GM19463 (cell line): ENCODE data around the gene MUC5B.
"Not testable (repeated sequence)": the region's sequence is repeated elsewhere in the genome, so short reads cannot be mapped to it uniquely, and the experiment has no call there.

Experiments used
- ATAC-seq: cut with Tn5 transposase; IDR thresholded peaks from one replicate; pipeline ENCODE4 v1.9.1; 2021; ENCODE audit warnings: mild to moderate bottlenecking, moderate library complexity; ENCODE audit not compliant: unreplicated experiment

The MUC5B gene

GRCh38 chr11:1222491-1223345 lies at the start of gene MUC5B:
Gene MUC5B (plus strand): TSS chr11:1223066. CDS start chr11:1223124, 58 bp downstream.
- no peak for ATAC-seq

GRCh38 chr11:1173396-1173795 lies 49.5 kb upstream of the MUC5B start:
- not testable (repeated sequence) for ATAC-seq

- no peak for ATAC-seq
Measured at GRCh38 chr11:1174441-1175370, 48.2 kb upstream of the MUC5B start.

- no peak for ATAC-seq
Measured at GRCh38 chr11:1175461-1176223, 47.2 kb upstream of the MUC5B start.

- ATAC-seq, result no peak
Measured at GRCh38 chr11:1176224-1177019, 46.4 kb upstream of the MUC5B start.

- ATAC-seq, result no peak
Measured at GRCh38 chr11:1177020-1177770, 45.7 kb upstream of the MUC5B start.

GRCh38 chr11:1177771-1178090 lies 45.1 kb upstream of the MUC5B start:
- ATAC-seq, result no peak

- ATAC-seq, result no peak
Measured at GRCh38 chr11:1178201-1178885, 44.5 kb upstream of the MUC5B start.

GRCh38 chr11:1178906-1179305 lies 44.0 kb upstream of the MUC5B start:
- ATAC-seq, result no peak

GRCh38 chr11:1179641-1180040 lies 43.2 kb upstream of the MUC5B start:
- no peak for ATAC-seq

- no peak for ATAC-seq
Measured at GRCh38 chr11:1180171-1180570, 42.7 kb upstream of the MUC5B start.

GRCh38 chr11:1180947-1181391 lies 41.9 kb upstream of the MUC5B start:
- ATAC-seq, result no peak

GRCh38 chr11:1181420-1181819 lies 41.4 kb upstream of the MUC5B start:
- ATAC-seq, result no peak

GRCh38 chr11:1181853-1182535 lies 40.9 kb upstream of the MUC5B start:
- no peak for ATAC-seq

GRCh38 chr11:1184139-1184538 lies 38.7 kb upstream of the MUC5B start:
- not testable (repeated sequence) for ATAC-seq

GRCh38 chr11:1188451-1189130 lies 34.3 kb upstream of the MUC5B start:
- ATAC-seq, result not testable (repeated sequence)

GRCh38 chr11:1189816-1190215 lies 33.0 kb upstream of the MUC5B start:
- ATAC-seq, result not testable (repeated sequence)
